IgD-negative memory B cell (primary cell): ENCODE results near the gene DOK6. TPM values are rescaled to one million over a fixed set of nuclear protein-coding genes. Genes with fewer than 3 reads are reported as not detected.

Experiments used
- H3K27ac Mint-ChIP-seq, 3 donors: one replicate each; pipeline ENCODE4 v1.8.0; 2020 to 2022; ENCODE audit warnings: mild to moderate bottlenecking in 3 of 3, mixed read lengths in 3 of 3, moderate library complexity in 1 of 3
- H3K27me3 Mint-ChIP-seq: one replicate; pipeline ENCODE4 v1.8.0; 2021; ENCODE audit warnings: mixed read lengths
- H3K36me3 Mint-ChIP-seq: one replicate; pipeline ENCODE4 v1.8.0; 2020; ENCODE audit warnings: mild to moderate bottlenecking, mixed read lengths
- H3K4me1 Mint-ChIP-seq, 3 donors: one replicate each; pipeline ENCODE4 v1.8.0; 2020 to 2022; ENCODE audit warnings: mixed read lengths in 3 of 3, mild to moderate bottlenecking in 1 of 3
- H3K4me3 Mint-ChIP-seq, 4 donors: one replicate each; pipeline ENCODE4 v1.8.0; 2020 to 2022; ENCODE audit warnings: mild to moderate bottlenecking in 4 of 4, mixed read lengths in 4 of 4, moderate library complexity in 3 of 4
- H3K9me3 Mint-ChIP-seq, 3 donors: one replicate each; pipeline ENCODE4 v1.8.0; 2020 to 2021; ENCODE audit warnings: mixed read lengths in 3 of 3, mild to moderate bottlenecking in 1 of 3
- polyA plus RNA-seq: library from polyadenylated mRNA; unstranded; fragments of 300-500 nt; fragmentation: Illumina TruSeq; gene quantifications from one replicate; pipeline ENCODE4 v1.2.3, GENCODE V29; 2021

The DOK6 gene
- polyA plus RNA-seq, 1 donor from 2014 or later: not detected

DNA sequence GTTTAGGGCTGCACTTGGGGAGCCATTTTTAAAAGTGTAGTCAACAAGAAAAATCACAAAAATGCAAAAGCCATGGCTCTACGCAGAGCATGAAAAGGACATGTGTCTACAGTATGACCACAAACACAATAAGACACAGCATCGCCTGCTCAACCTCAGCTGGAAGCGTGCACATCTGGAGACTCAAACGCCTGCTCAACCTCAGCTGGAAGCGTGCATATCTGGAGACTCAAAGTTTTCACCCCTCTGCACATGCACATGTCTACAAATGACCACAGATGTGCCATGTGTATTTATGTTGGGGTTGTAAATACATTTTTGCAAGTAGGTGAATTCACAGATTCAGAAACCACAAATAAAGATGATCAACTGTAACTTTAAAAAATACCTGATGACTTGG is 196.9 kb downstream of the DOK6 start:
- no peak overlapping the region for H3K4me3 Mint-ChIP-seq
- no peak overlapping the region for H3K27ac Mint-ChIP-seq

DNA sequence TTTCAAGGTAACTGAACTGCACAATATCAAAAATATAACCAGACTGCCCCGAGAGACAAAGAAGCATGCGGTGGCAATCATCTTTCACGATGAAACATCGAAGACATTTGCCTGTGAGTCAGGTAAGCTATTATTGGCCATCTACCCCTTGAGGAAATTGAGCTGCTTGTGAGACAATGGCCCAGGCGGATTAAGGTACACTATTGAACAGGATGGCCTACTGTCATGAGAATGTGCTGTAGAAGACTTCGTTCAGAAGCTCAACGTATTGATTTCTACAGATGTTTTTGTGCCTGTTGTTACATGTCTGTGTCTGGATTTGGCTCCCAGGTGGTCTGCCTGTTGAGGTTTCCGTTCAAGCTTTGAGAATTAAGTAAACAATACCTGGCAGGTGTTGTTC is 198.7 kb downstream of the DOK6 start:
- no peaks in the 10 kb centered on the region for H3K27me3 Mint-ChIP-seq
- H3K9me3 Mint-ChIP-seq: peaks cover 2 to 6% (median 5%) of the 10 kb centered on the region in 3 donors
- H3K4me1 Mint-ChIP-seq: no peaks in the 10 kb centered on the region
- no peaks in the 10 kb centered on the region for H3K36me3 Mint-ChIP-seq
- no peak overlapping the region for H3K27ac Mint-ChIP-seq
- no peak overlapping the region for H3K4me3 Mint-ChIP-seq

More for the DNA sequence above, 196.9 kb downstream of the DOK6 start:
- Mint-ChIP-seq H3K4me1 (no peaks in the 10 kb centered on the region), H3K27me3 (no peaks in the 10 kb centered on the region), H3K36me3 (no peaks in the 10 kb centered on the region), H3K9me3 (peaks cover 2 to 6% (median 5%) of the 10 kb centered on the region in 3 donors)

DNA sequence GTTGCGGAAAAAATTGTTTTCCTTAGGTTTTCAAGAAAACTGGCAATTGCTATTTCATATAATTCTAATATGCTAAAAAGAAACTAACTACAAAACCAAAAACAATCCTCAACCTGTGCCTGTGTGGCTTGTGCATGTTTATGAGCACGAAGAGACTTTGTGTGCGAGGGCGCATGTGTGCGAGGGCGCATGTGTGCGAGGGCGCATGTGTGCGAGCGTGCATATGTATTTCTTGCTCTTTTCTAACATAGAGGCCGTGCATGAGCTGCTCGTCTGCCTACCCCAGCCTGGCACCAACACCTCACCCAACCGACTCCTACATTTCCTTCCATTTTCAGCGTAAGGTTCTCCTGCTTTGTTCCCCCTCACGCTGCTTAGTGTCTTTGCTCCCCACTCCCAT is 211.6 kb downstream of the DOK6 start:
- Mint-ChIP-seq H3K4me3 (no peak overlapping the region), H3K9me3 (peaks cover 0 to 3% (median 2%) of the 10 kb centered on the region in 3 donors), H3K4me1 (no peaks in the 10 kb centered on the region), H3K36me3 (no peaks in the 10 kb centered on the region), H3K27ac (no peak overlapping the region), H3K27me3 (peaks cover 1% of the 10 kb centered on the region)

DNA sequence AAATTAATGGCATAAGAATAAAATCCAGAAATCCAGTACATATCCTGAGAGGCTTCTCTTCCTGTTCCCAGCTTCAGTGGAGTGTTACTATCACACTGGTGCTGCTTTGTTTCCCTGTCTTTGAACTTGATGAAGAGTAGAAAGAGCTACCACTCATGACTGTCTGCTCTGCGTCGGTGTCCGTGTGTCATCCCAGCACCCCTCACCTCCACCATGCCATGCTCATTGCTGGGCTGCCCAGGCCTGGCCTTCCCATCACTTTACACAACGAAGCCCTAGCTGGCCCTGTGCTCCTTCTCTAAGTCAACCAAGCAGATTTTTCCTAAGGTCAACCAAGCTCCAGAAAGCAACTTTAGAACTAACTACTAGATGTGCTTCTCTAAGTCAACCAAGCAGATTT is 215.4 kb downstream of the DOK6 start:
- Mint-ChIP-seq H3K4me3 (no peak overlapping the region), H3K9me3 (peaks cover 0 to 3% (median 2%) of the 10 kb centered on the region in 3 donors)

DNA sequence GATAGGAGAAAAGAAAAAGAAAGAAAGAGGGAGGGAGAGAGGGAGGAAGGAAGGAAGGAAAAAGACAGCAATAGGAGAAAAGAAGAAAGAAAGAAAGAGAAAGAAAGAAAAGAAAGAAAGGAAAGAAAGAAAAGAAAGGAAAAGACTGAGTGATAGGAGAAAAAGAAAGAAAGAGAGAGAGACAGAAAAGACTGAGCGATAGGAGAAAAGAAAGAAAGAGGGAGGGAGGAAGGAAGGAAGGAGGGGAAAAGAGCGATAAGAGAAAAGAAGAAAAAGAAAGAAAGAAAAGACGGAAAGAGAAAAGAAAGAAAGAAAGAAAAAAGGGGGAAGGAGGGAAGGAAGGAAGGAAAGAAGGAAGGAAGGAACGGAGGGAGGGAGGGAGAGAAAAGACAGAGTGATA is 216.7 kb downstream of the DOK6 start:
- H3K4me1 Mint-ChIP-seq: no peaks in the 10 kb centered on the region
- H3K36me3 Mint-ChIP-seq: no peaks in the 10 kb centered on the region
- H3K9me3 Mint-ChIP-seq: peaks cover 0 to 2% (median 2%) of the 10 kb centered on the region in 3 donors
- no peaks in the 10 kb centered on the region for H3K27me3 Mint-ChIP-seq
- H3K27ac Mint-ChIP-seq: no peak overlapping the region
- no peak overlapping the region for H3K4me3 Mint-ChIP-seq

More for the DNA sequence above, 215.4 kb downstream of the DOK6 start:
- Mint-ChIP-seq H3K27ac (peak overlapping the region in 1 of 3 donors; percentile 71), H3K4me1 (no peaks in the 10 kb centered on the region), H3K27me3 (peaks cover 1% of the 10 kb centered on the region), H3K36me3 (no peaks in the 10 kb centered on the region)

DNA sequence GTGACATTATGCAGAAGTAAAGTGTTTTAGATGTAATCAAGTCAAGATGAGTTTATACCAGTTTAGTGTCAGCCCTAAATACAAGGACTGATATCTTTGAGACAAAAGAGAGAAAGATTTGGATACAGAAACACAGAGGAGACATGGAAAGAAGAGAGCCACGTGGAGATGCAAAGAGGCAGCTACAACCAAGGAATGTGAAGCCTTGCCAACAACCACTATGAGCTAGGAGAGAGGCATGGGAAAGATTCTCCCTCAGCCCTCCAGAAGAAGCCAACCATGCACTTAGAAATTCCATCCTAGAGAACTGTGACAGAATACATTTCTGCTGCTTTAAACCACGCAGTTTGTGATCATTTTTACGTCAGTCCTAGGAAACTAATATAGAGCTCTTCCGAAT is 217.2 kb downstream of the DOK6 start:
- H3K36me3 Mint-ChIP-seq: no peaks in the 10 kb centered on the region
- no peak overlapping the region for H3K4me3 Mint-ChIP-seq
- H3K27ac Mint-ChIP-seq: peak overlapping the region in 1 of 3 donors; percentile 33
- no peaks in the 10 kb centered on the region for H3K4me1 Mint-ChIP-seq
- H3K27me3 Mint-ChIP-seq: no peaks in the 10 kb centered on the region
- H3K9me3 Mint-ChIP-seq: no peaks in the 10 kb centered on the region

DNA sequence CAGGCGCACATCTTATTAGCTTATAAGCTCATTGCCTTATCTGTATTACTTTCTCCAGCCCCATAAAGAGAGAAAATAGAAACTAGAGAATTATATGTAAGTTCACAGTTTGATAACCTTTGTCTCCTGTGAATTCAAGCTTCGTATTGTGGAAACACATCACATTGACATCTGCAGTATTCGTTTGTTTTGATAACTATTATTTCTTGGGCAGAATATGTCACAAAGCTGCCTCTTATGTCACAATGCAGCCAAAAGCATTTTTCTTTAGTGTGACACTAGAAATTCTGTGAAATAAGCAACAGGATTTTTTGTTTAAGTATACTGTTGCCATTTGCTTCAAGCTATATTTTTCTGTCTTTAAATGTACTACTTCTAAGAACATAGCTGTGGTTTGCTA is 221.5 kb downstream of the DOK6 start:
- Mint-ChIP-seq H3K4me1 (no peaks in the 10 kb centered on the region), H3K27me3 (no peaks in the 10 kb centered on the region), H3K36me3 (no peaks in the 10 kb centered on the region), H3K27ac (no peak overlapping the region), H3K9me3 (no peaks in the 10 kb centered on the region), H3K4me3 (no peak overlapping the region)

DNA sequence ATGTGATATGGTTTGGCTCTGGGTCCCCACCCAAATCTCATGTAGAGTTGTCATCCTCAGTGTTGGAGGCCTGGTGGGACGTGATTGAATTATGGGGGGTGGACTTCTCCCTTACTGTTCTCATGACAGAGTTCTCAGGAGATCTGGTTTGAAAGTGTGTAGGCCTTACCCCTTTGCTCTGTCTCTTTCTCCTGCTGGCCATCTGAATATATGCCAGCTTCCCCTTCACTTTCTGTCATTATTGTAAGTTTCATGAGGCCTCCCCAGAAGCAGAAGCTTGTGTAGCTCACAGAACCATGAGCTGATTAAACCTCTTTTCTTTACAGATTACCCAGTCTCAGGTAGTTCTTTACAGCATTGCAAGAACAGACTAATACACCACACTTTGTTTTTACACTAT is 222.3 kb downstream of the DOK6 start:
- Mint-ChIP-seq H3K4me1 (no peaks in the 10 kb centered on the region), H3K4me3 (no peak overlapping the region), H3K27me3 (no peaks in the 10 kb centered on the region), H3K27ac (no peak overlapping the region), H3K36me3 (no peaks in the 10 kb centered on the region), H3K9me3 (no peaks in the 10 kb centered on the region)

DNA sequence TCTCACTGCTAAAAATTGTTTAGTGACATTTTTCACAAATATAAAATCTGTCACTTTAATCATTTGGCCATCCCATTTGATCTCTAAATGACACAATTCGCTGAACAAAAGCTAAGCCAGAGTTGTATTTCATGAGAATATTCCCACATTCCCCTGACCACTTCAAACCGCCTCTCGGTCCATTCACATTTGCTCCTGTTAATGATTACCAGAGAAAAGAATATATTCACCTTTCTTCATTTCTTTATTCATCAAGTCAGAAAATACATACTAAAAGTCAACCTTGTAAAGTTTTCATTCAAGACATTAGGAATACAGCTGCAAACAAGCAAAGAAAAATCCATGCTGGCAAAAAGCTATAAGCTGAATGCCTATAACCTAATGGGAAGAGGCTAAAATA is 225.5 kb downstream of the DOK6 start:
- Mint-ChIP-seq H3K27me3 (no peaks in the 10 kb centered on the region), H3K4me3 (no peak overlapping the region), H3K4me1 (no peaks in the 10 kb centered on the region)

DNA sequence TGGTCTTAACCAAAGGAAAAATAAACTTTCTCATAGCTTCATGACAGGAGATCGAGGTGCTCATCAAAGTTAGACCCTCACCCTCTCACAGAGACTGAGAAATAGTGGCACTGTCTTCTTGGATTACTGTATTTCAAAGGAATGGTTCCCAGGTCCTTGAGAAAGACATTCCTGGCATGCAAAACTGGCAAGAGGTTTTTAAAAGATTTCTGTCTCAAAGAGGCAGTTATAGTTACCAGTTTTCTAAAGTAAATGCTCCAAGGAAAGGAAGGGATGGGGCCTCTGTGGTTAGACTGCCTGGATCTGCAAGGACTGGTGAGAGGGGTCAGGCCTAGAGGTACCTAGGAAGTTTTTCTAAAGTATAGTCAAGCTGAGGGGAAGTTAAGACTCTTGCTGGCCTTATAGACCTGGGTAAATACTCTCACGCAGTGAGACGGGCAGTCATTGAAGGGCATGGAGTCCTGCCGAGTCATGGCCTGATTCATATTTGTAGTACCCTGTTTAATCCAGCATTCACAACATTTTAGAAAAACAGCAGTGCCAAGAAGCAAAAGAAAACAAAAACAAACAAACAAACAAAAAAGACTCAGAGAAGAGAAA is 226.1 kb downstream of the DOK6 start:
- no peak overlapping the region for H3K4me3 Mint-ChIP-seq
- H3K27me3 Mint-ChIP-seq: no peaks in the 10 kb centered on the region
- no peaks in the 10 kb centered on the region for H3K4me1 Mint-ChIP-seq
- no peak overlapping the region for H3K27ac Mint-ChIP-seq
- no peaks in the 10 kb centered on the region for H3K9me3 Mint-ChIP-seq
- no peaks in the 10 kb centered on the region for H3K36me3 Mint-ChIP-seq

More for the DNA sequence above, 225.5 kb downstream of the DOK6 start:
- Mint-ChIP-seq H3K36me3 (no peaks in the 10 kb centered on the region), H3K27ac (no peak overlapping the region), H3K9me3 (no peaks in the 10 kb centered on the region)

DNA sequence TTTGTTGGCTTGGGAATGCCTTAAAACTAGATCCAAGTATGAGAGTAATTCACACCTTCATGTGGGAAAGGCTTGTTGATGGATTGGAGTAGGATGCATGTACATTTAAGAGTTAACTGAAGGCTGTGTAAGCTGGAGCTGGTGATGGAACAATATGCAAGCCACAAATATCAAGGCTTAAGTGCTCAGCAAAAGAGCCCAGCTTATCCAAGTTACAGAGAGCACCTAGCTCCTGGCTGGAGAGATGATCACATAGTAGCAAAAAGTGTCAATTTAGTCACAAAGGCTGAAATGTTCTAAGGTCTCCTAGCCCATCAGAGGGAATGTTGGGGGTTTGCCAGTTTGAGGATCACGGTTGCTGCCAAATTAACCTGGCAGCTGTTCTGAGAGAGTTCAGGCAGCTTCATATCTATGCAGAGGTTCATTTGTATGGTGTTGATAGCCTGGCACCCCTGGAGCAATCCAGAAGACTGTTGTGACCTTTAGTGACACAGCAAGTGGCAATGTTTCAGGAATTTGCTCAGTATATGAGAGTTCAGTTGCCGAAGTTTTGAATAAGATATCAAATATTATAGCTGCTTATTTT is 228.2 kb downstream of the DOK6 start:
- Mint-ChIP-seq H3K27ac (no peak overlapping the region), H3K27me3 (no peaks in the 10 kb centered on the region), H3K36me3 (no peaks in the 10 kb centered on the region), H3K4me1 (no peaks in the 10 kb centered on the region), H3K4me3 (no peak overlapping the region), H3K9me3 (no peaks in the 10 kb centered on the region)

DNA sequence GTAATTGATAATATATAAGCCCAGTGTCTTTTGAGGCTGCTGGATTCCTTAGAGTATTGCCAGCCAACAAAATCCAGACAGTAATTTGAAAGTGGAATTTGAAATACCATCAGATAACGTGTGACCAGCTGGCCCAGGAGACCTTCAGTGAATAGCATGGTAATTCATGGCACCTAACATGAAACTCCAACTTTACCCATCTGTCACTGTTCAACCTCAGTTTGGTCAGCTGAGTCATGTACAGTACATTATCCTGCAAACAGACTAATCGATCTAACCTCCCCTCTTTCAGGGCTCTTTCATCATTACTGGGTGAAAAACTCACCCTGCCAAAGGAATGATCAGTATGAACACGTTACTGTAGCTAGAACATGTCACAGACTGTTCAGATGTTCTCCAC is 230.6 kb downstream of the DOK6 start:
- no peaks in the 10 kb centered on the region for H3K4me1 Mint-ChIP-seq
- no peaks in the 10 kb centered on the region for H3K27me3 Mint-ChIP-seq
- H3K36me3 Mint-ChIP-seq: no peaks in the 10 kb centered on the region
- no peak overlapping the region for H3K4me3 Mint-ChIP-seq
- no peak overlapping the region for H3K27ac Mint-ChIP-seq
- no peaks in the 10 kb centered on the region for H3K9me3 Mint-ChIP-seq

DNA sequence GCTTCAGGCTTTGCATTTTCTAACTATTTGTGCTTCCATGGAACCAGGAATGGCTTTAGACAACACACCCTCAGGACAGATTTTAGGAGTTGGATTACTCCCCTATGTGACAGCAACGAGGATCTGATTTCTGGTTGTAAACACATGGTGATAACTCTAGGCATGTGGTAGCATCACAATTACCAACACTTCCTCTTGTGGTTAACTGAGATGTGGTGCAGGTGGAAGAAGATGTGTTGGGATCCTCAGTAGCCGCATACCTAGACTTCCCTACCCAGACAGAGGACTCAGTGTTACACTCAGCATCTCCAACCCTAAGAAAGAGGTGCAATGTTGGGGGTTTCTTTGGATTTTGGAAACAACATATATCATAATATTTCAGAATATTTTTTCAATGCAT is 234.8 kb downstream of the DOK6 start:
- H3K27ac Mint-ChIP-seq: no peak overlapping the region
- no peak overlapping the region for H3K4me3 Mint-ChIP-seq
- H3K4me1 Mint-ChIP-seq: no peaks in the 10 kb centered on the region
- H3K9me3 Mint-ChIP-seq: no peaks in the 10 kb centered on the region
- H3K36me3 Mint-ChIP-seq: no peaks in the 10 kb centered on the region
- no peaks in the 10 kb centered on the region for H3K27me3 Mint-ChIP-seq

DNA sequence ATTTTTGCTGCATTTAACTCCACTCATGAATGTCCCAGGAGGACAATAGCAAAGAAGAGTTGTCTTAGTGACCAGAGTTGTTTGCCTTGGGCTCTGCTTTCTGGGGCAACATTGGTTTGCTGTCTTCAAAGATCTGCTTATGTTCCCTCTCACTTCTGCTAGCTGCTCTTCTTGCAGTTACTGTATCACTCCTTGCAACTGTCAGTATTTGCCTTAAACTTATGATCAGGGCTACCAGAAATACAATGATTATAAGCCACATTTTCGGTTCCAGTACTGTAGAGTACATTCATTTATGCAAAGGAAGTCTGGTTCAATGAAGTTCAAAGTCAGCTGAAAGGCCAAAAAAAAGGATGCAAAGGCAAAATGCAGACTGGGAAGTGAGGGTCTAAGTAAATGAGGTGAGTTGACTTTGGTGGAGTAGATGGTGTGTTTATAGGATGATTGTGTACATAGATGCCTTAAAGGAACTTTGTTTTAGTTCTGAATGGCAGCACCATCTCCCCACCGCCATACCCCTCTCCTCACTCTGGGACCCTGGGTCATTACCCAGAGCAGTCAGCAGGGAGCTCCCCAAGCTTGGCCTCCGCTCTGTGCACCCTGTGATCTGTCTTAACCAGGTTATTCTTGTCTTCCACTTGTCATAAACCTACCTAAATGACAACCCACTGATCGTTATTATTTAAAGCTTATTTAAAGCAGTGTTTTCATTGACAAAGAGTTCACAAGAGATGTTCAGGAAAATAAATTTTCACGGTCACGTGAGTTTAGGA is 236.0 kb downstream of the DOK6 start:
- H3K27ac Mint-ChIP-seq: no peak overlapping the region
- H3K4me3 Mint-ChIP-seq: no peak overlapping the region
- no peaks in the 10 kb centered on the region for H3K36me3 Mint-ChIP-seq
- H3K27me3 Mint-ChIP-seq: no peaks in the 10 kb centered on the region
- H3K9me3 Mint-ChIP-seq: no peaks in the 10 kb centered on the region
- H3K4me1 Mint-ChIP-seq: no peaks in the 10 kb centered on the region

DNA sequence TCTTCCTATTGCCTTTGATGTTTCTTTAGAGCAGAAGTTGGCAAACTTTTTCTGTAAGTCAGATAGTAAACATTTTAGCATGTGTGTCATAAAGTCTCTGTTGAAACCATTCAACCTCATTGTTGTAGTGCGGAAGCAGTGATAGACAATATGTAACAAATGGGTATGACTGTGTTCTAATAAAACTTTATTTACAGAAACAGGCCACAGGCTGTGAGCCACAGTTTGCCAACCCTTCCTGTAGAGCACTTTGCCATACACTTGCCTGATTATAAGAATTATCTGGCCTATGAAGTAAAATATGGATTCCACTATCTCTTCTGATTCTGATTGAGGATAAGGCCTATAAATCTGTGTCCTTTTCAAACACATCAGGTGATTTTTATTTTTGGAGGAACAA is 237.4 kb downstream of the DOK6 start:
- Mint-ChIP-seq H3K4me3 (no peak overlapping the region), H3K36me3 (no peaks in the 10 kb centered on the region), H3K27me3 (no peaks in the 10 kb centered on the region), H3K27ac (no peak overlapping the region), H3K4me1 (no peaks in the 10 kb centered on the region), H3K9me3 (no peaks in the 10 kb centered on the region)

DNA sequence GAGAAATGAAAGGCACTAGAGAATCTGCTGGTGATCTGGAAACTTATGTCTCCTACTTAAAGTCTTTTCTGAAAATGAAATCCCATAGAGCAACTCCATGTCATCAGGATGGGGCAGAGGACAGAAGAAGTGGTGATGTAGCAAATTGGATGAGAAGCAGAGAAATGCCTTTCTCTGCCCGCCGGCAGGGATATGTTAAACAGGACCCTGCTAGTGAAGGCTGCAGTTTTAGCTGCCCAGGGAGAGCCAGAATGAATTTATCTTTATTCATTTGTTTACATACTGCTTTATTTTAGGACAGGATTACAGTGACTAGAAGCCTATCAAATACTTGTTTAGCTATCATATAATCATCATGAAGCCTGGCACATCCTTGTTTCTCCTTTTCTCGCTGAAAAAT is 247.0 kb downstream of the DOK6 start:
- Mint-ChIP-seq H3K4me1 (no peaks in the 10 kb centered on the region), H3K27ac (no peak overlapping the region), H3K27me3 (peaks cover 3% of the 10 kb centered on the region)

More for the DNA sequence above, 247.0 kb downstream of the DOK6 start:
- Mint-ChIP-seq H3K36me3 (no peaks in the 10 kb centered on the region), H3K4me3 (no peak overlapping the region), H3K9me3 (peaks cover 0 to 5% (median 2%) of the 10 kb centered on the region in 3 donors)
